HG03064 (cell line): Measurements from ENCODE around the gene CROCC.

ENCODE experiments used
- ATAC-seq: cut with Tn5 transposase; IDR thresholded peaks from one replicate; pipeline ENCODE4 v1.9.1; 2021; ENCODE audit warnings: low read depth; ENCODE audit not compliant: unreplicated experiment

The CROCC gene

DNA sequence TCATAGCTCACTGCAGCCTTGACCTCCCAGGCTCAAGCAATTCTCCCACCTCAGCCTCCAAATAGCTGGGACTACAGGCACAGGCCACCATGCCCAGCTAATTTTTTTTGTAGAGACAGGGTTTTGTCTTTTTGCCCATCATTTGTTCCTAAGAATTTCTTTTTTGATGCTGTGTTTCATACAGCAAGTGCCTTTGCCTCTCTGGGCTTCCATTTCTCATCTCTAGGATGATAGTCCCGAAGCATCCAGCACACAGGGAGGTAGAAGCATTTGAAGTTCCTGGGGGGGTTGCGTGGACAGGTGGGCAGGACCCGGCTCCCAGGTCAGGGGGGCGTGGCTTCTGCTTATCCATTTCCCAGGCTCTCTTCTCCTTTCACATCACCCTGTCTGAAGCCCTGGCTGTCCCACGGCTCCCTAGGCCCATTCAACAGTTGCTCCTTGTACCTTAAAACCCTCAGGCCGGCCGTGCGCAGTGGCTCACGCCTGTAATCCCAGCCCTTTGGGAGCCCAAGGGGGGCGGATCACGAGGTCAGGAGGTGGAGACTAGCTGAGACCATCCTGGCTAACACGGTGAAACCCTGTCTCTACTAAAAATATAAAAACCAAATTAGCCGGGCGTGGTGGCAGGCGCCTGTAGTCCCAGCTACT, 86.6 kb downstream of the CROCC start:
- ATAC-seq = no peak

GRCh38 chr1:17009706-17010105, 88.0 kb downstream of the CROCC start:
- no peak for ATAC-seq

DNA sequence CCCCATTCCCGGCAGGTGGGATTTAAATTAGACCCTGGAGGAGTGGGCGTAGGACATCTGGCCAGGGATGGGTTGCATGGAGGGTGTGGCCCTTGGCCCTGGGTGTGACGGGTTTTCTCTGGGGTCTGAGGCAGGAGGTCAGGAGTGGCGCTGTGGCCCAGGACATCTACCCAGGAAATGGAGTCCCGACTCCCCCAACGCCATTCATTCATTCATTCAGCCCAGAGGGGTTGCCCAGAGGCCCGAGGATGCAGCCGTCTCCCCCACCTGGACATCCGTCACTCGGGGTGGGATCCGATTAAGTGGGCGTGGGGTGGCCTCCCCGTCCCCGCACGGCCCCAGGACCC, 89.3 kb downstream of the CROCC start:
- no peak for ATAC-seq

- ATAC-seq = peak; percentile 84
Measured at GRCh38 chr1:17011439-17012307, 89.9 kb downstream of the CROCC start, which contains the start of gene ATP13A2. TSS of gene ATP13A2 (minus strand) at chr1:17011928. CDS start at chr1:17011738, 190 bp downstream.

DNA sequence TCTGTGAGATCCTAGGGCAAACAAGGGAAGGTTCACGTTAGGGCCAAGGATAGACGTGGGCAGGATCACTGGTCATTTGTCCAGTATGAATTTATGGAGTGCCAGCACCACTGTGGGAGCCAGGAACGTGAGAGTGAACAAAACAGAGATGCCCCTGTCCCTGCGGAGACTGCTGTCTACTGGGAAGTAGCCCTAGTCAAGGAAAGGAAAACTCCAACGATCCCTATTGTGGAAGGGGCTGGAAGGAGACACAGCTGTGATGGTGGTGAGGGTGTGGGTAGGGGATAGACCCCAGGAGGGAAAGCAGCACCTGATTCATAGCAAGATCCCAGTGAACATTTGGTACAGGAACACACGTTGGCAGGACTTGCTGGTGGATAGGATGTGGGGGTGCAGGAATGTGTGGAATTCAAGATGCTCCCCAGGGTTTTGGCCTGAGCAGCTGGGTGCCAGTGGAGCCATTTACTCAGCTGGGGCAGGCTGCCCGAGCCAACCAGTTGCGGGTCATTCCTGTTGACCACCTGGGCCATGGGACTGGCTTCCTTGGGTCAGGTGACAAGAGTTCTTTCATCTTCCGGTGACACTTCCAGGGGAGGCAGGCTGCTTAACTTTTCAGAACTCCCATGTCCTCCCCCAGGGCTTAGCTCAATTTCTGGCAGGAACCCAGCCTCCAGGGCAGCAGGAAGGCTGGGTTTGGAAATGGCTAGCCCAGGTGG, 91.2 kb downstream of the CROCC start:
- no peak for ATAC-seq

GRCh38 chr1:17013491-17014320, 92.0 kb downstream of the CROCC start:
- ATAC-seq = no peak

GRCh38 chr1:17014671-17015567, 93.2 kb downstream of the CROCC start:
- ATAC-seq = no peak

GRCh38 chr1:17016317-17016661, 94.6 kb downstream of the CROCC start:
- no peak for ATAC-seq

DNA sequence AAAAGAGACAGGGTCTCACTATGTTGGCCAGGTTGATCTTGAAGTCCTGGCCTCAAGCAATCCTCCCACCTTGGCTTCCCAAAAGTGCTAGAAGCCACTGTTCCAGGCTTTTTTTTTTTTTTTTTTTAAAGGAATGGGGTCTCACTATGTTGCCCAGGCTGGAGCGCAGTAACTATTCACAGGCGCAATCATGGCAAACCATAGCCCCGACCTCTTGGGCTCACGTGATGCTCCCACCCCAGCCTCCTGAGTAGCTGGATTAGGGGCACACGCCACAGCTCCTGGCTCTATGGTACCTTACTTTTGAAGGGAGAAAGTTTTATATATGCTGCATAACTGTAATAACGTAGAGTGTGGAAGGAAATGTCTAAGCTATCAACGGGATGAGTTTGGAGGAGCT, 95.7 kb downstream of the CROCC start:
- no peak for ATAC-seq

GRCh38 chr1:17018849-17019248, 97.1 kb downstream of the CROCC start:
- no peak for ATAC-seq

DNA sequence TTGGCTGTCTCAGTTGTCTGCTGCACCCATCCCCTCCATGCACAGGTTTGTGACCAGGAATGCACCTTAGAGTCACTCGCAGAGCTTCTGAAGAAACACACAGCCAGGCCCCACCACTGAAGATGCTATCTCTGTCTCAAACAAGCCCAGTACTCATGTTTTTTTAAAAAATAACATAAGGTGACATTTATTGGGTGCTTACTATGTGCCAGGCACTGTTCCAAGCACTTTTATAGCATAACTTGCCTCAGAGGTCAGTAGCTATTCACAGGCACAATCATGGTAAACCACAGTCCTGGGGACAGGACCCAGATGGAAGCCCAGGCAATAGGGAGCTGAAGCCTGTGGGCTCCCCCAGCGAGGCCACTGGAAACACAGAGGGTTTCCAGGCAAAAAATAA, 98.8 kb downstream of the CROCC start:
- no peak for ATAC-seq

- ATAC-seq = no peak
Measured at GRCh38 chr1:17021896-17022295, 100.2 kb downstream of the CROCC start.
